ENCODE results near the gene RHOBTB3. TPM values are rescaled to one million over a fixed set of nuclear protein-coding genes. Genes with fewer than 3 reads are reported as not detected.

RHOBTB3 gene
- total RNA-seq, 1 donor from 2014 or later, result 55.9 TPM

GRCh38 chr5:95738072-95738471 lies 6.9 kb downstream of the RHOBTB3 start:
- no peak for DNase-seq (ENCODE audit: low spot score, unreplicated experiment)
- Mint-ChIP-seq H3K4me3 (ENCODE audit: low read depth) (no peak overlapping the region), H3K36me3 (ENCODE audit: insufficient read depth) (peaks cover 16% of the 10 kb centered on the region), H3K27ac (no peak overlapping the region), H3K27me3 (no peaks in the 10 kb centered on the region), H3K9me3 (ENCODE audit: low read depth) (no peaks in the 10 kb centered on the region), H3K4me1 (ENCODE audit: low read depth) (peaks cover 21% of the 10 kb centered on the region)
- TF ChIP-seq CTCF (IDR thresholded peaks at IDR 0.05; ENCODE audit: unreplicated experiment), result no peak

GRCh38 chr5:95738834-95739233 lies 7.7 kb downstream of the RHOBTB3 start:
- H3K27ac Mint-ChIP-seq, result no peak overlapping the region
- no peak overlapping the region for H3K4me3 Mint-ChIP-seq (ENCODE audit: low read depth)
- TF ChIP-seq CTCF (IDR thresholded peaks at IDR 0.05; ENCODE audit: unreplicated experiment), result no peak
- DNase-seq (ENCODE audit: low spot score, unreplicated experiment), result no peak
- peaks cover 16% of the 10 kb centered on the region for H3K36me3 Mint-ChIP-seq (ENCODE audit: insufficient read depth)
- H3K9me3 Mint-ChIP-seq (ENCODE audit: low read depth), result no peaks in the 10 kb centered on the region
- H3K4me1 Mint-ChIP-seq (ENCODE audit: low read depth), result peaks cover 16% of the 10 kb centered on the region
- H3K27me3 Mint-ChIP-seq, result no peaks in the 10 kb centered on the region

- Mint-ChIP-seq H3K9me3 (ENCODE audit: low read depth) (no peaks in the 10 kb centered on the region), H3K4me3 (ENCODE audit: low read depth) (no peak overlapping the region), H3K27ac (no peak overlapping the region), H3K36me3 (ENCODE audit: insufficient read depth) (peaks cover 14% of the 10 kb centered on the region), H3K4me1 (ENCODE audit: low read depth) (peaks cover 10% of the 10 kb centered on the region), H3K27me3 (no peaks in the 10 kb centered on the region)
- DNase-seq (ENCODE audit: low spot score, unreplicated experiment), result no peak
- no peak for TF ChIP-seq CTCF (IDR thresholded peaks at IDR 0.05; ENCODE audit: unreplicated experiment)
Measured at GRCh38 chr5:95739857-95740256, 8.7 kb downstream of the RHOBTB3 start.

GRCh38 chr5:95741458-95741857 lies 10.3 kb downstream of the RHOBTB3 start:
- peaks cover 17% of the 10 kb centered on the region for H3K36me3 Mint-ChIP-seq (ENCODE audit: insufficient read depth)
- no peak overlapping the region for H3K27ac Mint-ChIP-seq
- no peak for TF ChIP-seq CTCF (IDR thresholded peaks at IDR 0.05; ENCODE audit: unreplicated experiment)
- no peak overlapping the region for H3K4me3 Mint-ChIP-seq (ENCODE audit: low read depth)
- no peak for DNase-seq (ENCODE audit: low spot score, unreplicated experiment)
- H3K4me1 Mint-ChIP-seq (ENCODE audit: low read depth), result peaks cover 5% of the 10 kb centered on the region
- no peaks in the 10 kb centered on the region for H3K9me3 Mint-ChIP-seq (ENCODE audit: low read depth)
- H3K27me3 Mint-ChIP-seq, result no peaks in the 10 kb centered on the region

GRCh38 chr5:95743232-95743631 lies 12.1 kb downstream of the RHOBTB3 start:
- Mint-ChIP-seq H3K4me1 (ENCODE audit: low read depth) (peaks cover 4% of the 10 kb centered on the region), H3K36me3 (ENCODE audit: insufficient read depth) (peaks cover 16% of the 10 kb centered on the region), H3K4me3 (ENCODE audit: low read depth) (no peak overlapping the region), H3K27ac (no peak overlapping the region), H3K27me3 (no peaks in the 10 kb centered on the region), H3K9me3 (ENCODE audit: low read depth) (no peaks in the 10 kb centered on the region)
- no peak for TF ChIP-seq CTCF (IDR thresholded peaks at IDR 0.05; ENCODE audit: unreplicated experiment)
- no peak for DNase-seq (ENCODE audit: low spot score, unreplicated experiment)
